ENCODE data around the gene TEAD4. TPM values are rescaled to one million over a fixed set of nuclear protein-coding genes. Genes with fewer than 3 reads are reported as not detected.

The TEAD4 gene
- polyA plus RNA-seq (2012; ENCODE audit: insufficient read depth, insufficient read length) = 47.7 TPM

- peak within 1 kb of the TSS; percentile 49 for H3K4me3 ChIP-seq (ENCODE audit: low read length)
Observed at GRCh38 chr12:2959192-2959504, at the start of gene TEAD4. TEAD4 (plus strand) TSS chr12:2959397.

GRCh38 chr12:2912216-2912575 lies 47.0 kb upstream of the TEAD4 start:
- H3K4me3 ChIP-seq (ENCODE audit: low read length) = no peak overlapping the region
- no peak for DNase-seq (ENCODE audit: low read depth, low spot score)

More at GRCh38 chr12:2959192-2959504, at the start of gene TEAD4:
- no peak for DNase-seq (ENCODE audit: low read depth, low spot score)

DNA sequence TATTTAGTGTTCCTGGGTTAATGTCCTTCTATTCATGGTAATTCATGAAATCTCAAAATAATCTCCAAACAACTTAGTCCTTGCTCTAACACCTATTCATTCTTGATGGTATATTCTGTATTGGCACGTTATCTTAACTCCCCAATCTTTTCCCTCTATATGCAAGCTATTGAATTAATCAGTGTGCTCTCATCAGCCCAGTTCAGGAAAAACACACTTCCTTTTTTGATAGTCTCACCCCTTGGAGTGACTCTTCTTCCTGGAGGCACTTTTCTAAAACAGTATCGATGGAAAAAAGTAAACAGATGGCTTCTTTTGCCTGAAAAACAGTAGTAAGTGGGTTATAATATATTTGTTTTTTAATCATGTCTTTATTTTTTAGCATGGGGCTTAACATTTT lies 39.9 kb upstream of the TEAD4 start:
- no peak overlapping the region for H3K4me3 ChIP-seq (ENCODE audit: low read length)
- DNase-seq (ENCODE audit: low read depth, low spot score) = no peak

DNA sequence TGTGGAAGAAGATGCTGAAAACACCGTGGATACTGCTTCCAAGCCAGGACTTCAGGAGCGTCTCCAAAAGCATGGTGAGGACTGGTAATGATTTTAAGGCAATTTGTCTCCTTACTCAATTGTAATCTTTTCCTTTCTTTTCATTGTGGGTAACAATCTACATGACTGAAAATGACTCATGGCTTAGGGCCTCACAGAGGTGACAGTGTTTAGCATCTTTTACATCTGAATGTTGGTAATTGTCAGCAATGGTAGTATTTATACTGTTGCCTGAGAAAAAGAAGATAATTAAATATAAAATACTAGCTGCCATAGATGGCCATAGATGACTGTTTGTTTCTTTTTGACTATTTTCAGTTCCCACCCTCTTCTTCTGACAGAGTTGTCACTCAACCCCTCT lies 36.9 kb upstream of the TEAD4 start:
- no peak overlapping the region for H3K4me3 ChIP-seq (ENCODE audit: low read length)
- DNase-seq (ENCODE audit: low read depth, low spot score) = no peak

DNA sequence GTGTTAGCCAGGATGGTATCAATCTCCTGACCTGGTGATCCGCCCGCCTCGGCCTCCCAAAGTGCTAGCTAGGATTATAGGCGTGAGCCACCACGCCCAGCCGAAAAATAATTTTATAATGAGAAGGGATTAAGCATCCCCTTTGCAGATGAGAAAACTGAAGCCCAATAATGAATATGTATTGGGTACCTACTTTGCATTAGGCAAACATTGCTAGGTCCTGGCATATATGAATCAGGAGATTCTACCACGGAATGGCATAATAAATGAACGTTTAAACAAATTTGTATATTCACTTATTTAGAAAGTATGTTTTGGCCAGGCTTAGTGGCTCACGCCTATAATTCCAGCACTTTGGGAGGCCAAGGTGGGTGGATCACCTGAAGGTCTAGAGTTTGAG lies 36.1 kb upstream of the TEAD4 start:
- no peak overlapping the region for H3K4me3 ChIP-seq (ENCODE audit: low read length)
- DNase-seq (ENCODE audit: low read depth, low spot score) = no peak

DNA sequence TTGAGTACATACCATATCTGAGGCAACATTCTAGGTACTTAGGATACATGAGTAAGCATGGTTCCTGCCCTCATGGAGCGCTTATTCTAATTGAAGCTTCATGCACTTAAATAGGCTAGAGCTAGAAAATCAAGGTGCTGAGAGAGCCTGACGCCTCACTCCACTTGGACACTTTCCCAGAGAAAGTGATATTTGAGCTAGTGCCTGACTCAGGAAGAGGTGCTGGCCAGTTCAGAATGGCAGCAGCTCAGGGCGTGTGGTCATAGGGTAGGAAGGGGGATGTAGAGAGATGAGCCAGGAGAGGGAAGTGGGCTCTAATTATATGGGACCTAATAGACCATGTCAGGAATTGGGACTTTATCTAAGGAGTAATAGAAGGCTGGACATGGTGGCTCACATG lies 35.2 kb upstream of the TEAD4 start:
- DNase-seq (ENCODE audit: low read depth, low spot score) = no peak
- no peak overlapping the region for H3K4me3 ChIP-seq (ENCODE audit: low read length)

DNA sequence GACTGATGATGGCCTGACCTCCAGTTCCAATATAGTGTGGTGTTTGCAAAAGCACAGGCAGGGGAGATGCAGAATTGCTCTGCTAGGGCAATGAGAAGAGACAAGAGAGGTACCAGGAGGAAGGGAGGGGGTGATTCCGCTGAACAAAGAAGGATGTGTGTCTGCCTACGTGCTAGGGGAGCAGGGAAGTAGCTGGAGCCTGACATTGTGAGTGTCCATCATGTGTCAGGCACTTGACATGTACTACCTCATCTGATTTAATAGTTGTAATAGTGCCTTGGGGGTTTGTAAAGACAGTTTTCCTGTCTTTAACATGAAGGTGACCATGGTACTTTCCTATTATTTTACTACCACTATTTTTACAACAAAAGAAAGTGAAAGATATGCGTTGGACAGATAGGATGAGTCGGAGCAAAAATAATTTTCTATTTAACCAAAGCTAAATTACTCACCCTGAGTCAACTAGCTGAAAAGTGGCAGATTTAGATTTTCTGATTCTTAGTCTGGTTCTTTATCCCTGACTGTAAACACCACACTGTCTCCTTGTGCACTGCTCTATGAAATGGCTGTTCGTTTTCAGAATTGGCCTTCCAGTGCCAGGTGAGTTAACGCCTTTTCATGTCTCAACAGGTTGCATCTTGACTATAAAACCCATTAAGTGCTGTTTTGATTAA lies 33.7 kb upstream of the TEAD4 start:
- H3K4me3 ChIP-seq (ENCODE audit: low read length) = no peak overlapping the region
- DNase-seq (ENCODE audit: low read depth, low spot score) = no peak

DNA sequence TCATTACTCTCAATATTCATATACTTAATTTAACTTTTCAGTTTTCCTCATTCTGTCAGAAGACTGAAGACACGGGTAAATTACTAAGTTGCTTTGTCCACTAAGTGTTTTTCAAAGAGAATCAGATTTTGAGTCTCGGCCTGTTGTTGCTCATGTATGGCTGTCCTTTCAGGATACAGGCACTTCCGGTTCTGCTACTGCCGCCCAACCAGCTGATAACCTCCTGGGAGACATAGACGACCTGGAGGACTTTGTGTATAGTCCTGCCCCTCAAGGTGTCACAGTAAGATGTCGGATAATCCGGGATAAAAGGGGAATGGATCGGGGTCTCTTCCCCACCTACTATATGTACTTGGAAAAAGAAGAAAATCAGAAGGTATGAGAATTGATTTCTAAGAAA lies 28.3 kb upstream of the TEAD4 start:
- no peak overlapping the region for H3K4me3 ChIP-seq (ENCODE audit: low read length)
- DNase-seq (ENCODE audit: low read depth, low spot score) = no peak

DNA sequence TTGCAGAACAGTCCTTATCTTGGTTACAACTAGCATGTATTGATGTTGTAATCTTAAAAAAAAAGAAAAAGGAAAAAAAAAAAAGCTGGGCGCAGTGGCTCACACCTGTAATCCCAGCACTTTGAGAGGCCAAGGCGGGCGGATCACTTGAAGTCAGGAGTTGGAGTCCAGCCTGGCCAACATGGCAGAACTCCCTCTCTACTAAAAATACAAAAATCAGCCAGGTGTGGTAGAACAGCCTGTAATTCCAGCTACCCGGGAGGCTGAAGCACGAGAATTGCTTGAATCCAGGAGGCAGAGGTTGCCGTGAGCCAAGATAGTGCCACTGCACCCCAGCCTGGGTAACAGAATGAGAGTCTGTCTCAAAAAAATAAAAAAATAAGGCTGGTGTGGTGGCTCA lies 25.6 kb upstream of the TEAD4 start:
- H3K4me3 ChIP-seq (ENCODE audit: low read length) = no peak overlapping the region
- DNase-seq (ENCODE audit: low read depth, low spot score) = no peak

DNA sequence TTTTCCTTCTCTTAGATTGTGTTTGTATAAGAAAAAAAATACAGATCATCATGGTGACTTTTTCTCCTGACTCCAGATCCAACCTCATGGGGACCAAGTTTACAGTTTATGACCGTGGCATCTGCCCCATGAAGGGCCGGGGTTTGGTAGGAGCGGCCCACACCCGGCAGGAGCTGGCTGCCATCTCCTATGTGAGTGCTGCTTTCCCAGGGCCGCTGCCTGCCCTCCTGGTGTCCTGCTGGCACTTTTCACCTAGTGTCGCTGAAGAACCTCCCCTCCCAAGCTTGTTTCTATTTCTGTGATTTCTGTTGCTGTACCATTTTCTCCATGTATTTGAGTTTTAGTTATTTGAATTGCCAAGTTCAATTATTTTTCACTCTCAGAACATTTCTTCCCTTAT lies 24.8 kb upstream of the TEAD4 start:
- H3K4me3 ChIP-seq (ENCODE audit: low read length) = no peak overlapping the region
- DNase-seq (ENCODE audit: low read depth, low spot score) = no peak

GRCh38 chr12:2936301-2936700 lies 22.9 kb upstream of the TEAD4 start:
- H3K4me3 ChIP-seq (ENCODE audit: low read length) = no peak overlapping the region
- no peak for DNase-seq (ENCODE audit: low read depth, low spot score)

DNA sequence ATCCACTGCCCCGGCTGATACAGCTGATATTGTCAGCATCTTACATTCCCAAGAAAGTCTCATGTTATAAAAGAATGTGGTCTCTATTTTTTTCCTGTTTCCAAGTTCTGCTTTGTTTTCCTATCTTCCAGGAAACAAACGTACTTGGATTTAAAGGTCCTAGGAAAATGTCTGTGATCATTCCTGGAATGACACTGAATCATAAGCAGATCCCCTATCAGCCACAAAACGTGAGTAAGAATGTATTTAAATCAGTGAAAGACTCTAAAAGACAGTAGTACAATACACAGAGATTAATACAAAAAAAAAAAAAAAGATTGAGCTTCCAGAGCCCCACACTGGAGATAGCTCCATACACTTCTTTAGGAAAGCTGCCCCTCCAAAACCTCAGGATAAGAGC lies 21.7 kb upstream of the TEAD4 start:
- no peak overlapping the region for H3K4me3 ChIP-seq (ENCODE audit: low read length)
- DNase-seq (ENCODE audit: low read depth, low spot score) = no peak

- DNase-seq (ENCODE audit: low read depth, low spot score) = no peak
- no peak overlapping the region for H3K4me3 ChIP-seq (ENCODE audit: low read length)
Observed at GRCh38 chr12:2939191-2939590, 20.0 kb upstream of the TEAD4 start.

- no peak for DNase-seq (ENCODE audit: low read depth, low spot score)
- H3K4me3 ChIP-seq (ENCODE audit: low read length) = no peak overlapping the region
Observed at GRCh38 chr12:2940564-2940963, 18.6 kb upstream of the TEAD4 start.

DNA sequence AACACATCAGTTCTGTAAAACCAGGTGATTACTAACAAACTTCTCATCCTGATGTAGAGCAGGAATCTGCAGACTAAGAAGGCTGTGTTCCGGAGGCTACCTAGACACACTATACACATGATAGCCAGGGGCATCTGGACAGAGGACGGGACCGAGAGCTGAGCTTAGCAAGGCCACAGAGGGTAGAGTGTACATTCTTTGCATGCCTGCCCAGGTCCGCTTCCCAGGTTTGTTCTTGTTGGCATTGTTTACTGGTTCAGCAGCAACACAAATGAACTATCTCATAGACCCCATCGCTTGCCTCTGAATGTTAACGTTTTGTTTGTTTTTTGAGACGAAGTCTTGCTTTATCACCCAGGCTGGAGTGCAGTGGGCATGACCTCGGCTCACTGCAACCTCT lies 17.7 kb upstream of the TEAD4 start:
- no peak overlapping the region for H3K4me3 ChIP-seq (ENCODE audit: low read length)
- no peak for DNase-seq (ENCODE audit: low read depth, low spot score)

DNA sequence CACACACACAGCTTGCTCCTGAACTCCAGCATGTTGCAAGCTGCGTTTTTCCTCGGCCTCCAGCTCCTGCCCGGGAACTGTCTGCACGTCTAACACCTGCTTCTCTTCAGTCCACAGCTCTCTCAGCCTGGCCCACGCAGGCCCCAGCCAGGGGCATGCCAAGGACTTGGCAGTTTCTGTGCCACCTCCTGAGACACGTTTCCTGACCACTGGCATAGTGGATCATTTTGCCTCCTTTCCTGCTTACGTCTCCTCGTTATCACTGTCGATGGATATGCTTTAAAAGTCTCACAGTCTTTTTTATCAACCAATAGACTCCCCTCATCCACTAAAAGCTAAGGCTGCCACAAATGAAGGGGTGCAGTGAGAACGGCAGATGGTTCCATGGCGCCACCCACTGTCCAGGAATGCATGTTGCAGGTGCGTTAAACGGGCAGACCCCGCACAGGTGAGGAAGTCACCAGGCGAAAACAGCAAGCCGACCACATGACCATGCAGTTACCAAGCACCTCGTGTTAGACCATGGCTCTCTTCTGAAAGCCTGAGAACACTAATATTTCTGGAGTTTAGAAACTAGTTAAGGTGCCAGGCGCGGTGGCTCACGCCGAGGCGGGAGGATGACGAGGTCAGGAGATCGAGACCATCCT lies 14.7 kb upstream of the TEAD4 start:
- no peak for DNase-seq (ENCODE audit: low read depth, low spot score)
- H3K4me3 ChIP-seq (ENCODE audit: low read length) = no peak overlapping the region

GRCh38 chr12:2949411-2949810 lies 9.8 kb upstream of the TEAD4 start:
- no peak overlapping the region for H3K4me3 ChIP-seq (ENCODE audit: low read length)
- no peak for DNase-seq (ENCODE audit: low read depth, low spot score)

- DNase-seq (ENCODE audit: low read depth, low spot score) = no peak
- no peak overlapping the region for H3K4me3 ChIP-seq (ENCODE audit: low read length)
Observed at GRCh38 chr12:2955888-2956287, 3.3 kb upstream of the TEAD4 start.

DNA sequence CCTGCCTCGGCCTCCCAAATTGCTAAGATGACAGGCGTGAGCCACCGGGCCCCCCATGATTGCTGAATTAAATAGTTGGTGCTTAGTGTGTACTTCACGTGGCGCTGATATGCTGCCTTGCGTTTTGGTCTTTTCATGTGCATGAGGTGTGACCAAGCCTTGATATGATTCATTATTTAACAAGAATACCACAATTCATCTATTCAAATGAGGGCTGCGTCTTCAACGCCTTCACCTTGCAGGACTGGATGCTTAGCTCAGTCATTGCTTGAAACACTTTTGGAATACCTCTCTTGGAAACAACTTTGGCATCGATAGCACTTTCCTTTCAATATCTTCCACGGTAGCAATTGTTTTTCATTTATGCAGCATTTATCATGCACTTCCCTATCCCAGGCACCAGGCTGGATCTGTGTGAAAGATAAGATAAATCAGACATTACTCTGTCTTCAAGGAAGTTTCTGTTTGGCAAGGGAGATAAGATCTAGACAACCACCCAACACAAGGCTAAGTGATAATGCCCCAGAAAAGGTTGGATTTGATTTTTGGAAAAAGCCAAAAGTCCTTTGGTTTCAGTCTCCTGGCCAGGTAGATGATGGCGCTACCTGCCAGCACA lies 1.3 kb upstream of the TEAD4 start:
- DNase-seq (ENCODE audit: low read depth, low spot score) = no peak
- no peak overlapping the region; the same call in 1 of the 2 replicates for H3K4me3 ChIP-seq (ENCODE audit: low read length)

DNA sequence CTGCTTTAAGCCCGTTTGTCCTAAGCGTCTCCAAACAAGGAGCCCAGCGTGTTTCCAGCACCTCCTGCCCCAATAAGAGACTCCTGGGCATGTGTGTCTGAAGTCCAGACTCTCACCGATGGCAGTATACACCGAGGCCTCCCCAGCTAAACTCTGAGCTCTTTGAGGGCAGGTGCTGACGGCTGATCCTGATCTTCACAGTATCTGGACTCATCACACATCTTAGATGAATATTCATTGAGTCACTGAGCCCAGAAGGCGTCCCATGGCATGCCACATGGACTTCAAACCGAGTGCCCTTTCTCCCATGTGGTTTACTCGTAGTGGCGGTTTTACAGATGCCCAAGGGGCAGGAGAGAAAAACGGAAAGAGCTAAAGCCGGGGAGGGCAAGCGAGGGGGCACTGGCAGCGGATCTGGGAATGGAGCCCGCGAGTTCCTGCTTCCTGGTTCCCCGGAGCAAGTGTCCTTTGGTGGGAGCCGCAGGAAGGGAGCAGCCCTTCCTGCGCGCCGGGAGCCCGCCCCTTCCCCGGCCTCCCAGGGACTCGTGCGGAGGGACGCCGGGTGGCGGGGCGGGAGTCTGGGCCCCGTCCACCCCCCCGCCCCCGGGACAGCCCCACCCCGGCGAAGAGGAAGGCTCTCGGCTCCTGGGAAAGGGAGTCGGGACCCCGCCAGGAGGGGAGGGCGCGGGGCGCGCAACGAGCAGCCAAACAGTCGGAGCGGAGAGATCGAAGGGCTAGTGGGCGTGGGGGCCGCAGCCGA lies 585 bp upstream of the TEAD4 start:
- no peak for DNase-seq (ENCODE audit: low read depth, low spot score)
- peak overlapping the region; percentile 43 for H3K4me3 ChIP-seq (ENCODE audit: low read length)
